Measurements from ENCODE around the gene ALK.

DNA sequence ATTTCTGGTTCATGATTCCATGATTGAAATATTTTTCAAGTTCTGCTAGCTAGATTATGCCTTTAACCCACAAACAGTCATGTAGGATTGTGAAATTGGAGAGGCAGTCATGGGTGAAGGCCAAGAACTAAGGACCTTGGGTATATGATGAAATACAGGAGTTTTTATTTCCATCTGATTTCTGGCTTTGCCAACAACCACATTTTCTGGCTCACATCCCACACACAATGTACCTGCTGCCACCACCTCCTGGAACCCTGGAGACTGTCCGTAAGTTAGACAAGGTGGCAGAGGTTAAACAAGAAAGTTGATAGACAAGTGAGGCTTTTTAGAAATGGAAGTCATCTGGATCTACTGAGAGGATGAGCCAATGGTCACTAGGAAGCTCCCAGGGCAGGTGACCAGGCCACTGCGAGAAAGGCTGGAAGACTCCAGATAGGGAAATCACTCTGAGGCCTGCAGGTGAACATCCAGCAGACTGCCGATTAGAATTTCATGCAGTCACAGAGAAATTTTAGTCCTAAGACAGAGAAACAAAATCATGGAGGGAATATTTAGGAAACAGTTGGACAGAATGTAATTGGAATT lies 402.0 kb downstream of the ALK start:
- TF ChIP-seq, protein P1, sequence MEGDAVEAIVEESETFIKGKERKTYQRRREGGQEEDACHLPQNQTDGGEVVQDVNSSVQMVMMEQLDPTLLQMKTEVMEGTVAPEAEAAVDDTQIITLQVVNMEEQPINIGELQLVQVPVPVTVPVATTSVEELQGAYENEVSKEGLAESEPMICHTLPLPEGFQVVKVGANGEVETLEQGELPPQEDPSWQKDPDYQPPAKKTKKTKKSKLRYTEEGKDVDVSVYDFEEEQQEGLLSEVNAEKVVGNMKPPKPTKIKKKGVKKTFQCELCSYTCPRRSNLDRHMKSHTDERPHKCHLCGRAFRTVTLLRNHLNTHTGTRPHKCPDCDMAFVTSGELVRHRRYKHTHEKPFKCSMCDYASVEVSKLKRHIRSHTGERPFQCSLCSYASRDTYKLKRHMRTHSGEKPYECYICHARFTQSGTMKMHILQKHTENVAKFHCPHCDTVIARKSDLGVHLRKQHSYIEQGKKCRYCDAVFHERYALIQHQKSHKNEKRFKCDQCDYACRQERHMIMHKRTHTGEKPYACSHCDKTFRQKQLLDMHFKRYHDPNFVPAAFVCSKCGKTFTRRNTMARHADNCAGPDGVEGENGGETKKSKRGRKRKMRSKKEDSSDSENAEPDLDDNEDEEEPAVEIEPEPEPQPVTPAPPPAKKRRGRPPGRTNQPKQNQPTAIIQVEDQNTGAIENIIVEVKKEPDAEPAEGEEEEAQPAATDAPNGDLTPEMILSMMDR (IDR thresholded peaks at IDR 0.05): no peak
- TF ChIP-seq ZFX (IDR thresholded peaks at IDR 0.05; ENCODE audit: borderline replicate concordance): no peak

Measured in 22Rv1 (cell line).